ENCODE results near the gene MT1A. TPM values are rescaled to one million over a fixed set of nuclear protein-coding genes. Genes with fewer than 3 reads are reported as not detected.
A peak's percentile ranks its signal among the peaks of the same experiment; 100 is the strongest.

MT1A gene
- polyA plus RNA-seq, 4 donors: 1.3 to 240 (median 21.3) TPM

DNA sequence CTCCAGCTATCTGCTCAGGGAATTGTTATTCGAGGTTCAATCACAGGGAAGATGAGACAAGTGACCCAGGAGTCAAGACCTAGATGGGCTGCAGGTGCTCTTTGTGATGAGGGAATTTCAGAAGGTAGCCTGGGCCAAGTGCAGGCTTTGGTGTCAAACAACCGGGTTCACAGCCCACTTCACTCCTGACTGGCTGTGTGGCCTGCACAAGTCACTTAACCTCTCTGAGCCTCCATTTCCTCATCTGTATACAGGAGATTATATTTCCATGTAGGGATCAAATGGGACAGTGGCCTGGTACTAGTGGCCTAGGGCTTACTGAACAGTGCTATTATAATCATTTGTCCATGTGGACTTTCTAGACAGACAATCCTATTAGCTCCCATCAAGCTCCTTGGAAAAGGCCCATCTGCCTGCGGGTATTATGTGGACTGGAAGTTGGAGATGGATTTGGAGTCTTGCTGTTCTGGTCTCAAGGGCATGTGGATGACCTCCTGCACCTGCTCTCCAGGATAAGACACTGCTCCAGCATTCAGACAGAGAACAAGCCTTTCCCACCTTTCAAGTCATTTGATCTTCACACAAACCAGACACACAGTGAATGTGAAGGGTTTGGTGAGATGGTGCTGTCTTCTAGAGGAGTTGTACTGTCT, 40.7 kb downstream of the MT1A start:
- Histone ChIP-seq H3K4me3 (ENCODE audit: low read depth in 1 of 3, low read length in 3 of 3) (no peak overlapping the region), H3K27ac (ENCODE audit: low read depth in 1 of 3, low read length in 2 of 3) (no peak overlapping the region), H3K27me3 (ENCODE audit: control insufficient read depth in 3 of 3, insufficient read depth in 3 of 3, low read length in 3 of 3) (peaks cover 0 to 13% (median 0%) of the 10 kb centered on the region in 3 donors), H3K4me1 (ENCODE audit: control insufficient read depth in 3 of 3, insufficient read depth in 2 of 3, low read depth in 1 of 3, low read length in 2 of 3) (peaks cover 0 to 15% (median 4%) of the 10 kb centered on the region in 3 donors), H3K9me3 (ENCODE audit: control insufficient read depth in 2 of 2, insufficient read depth in 1 of 2, low read depth in 1 of 2, low read length in 1 of 2) (no peaks in the 10 kb centered on the region), H3K36me3 (ENCODE audit: control insufficient read depth in 3 of 3, insufficient read depth in 2 of 3, low read depth in 1 of 3, low read length in 3 of 3) (peaks cover 0 to 6% (median 0%) of the 10 kb centered on the region in 3 donors)
- FAIRE-seq (no peak), DNase-seq (no peak)
- WGBS, 3 donors: 74 to 93% (median 92%) methylated on average over 3 of the region's 3 CpGs

DNA sequence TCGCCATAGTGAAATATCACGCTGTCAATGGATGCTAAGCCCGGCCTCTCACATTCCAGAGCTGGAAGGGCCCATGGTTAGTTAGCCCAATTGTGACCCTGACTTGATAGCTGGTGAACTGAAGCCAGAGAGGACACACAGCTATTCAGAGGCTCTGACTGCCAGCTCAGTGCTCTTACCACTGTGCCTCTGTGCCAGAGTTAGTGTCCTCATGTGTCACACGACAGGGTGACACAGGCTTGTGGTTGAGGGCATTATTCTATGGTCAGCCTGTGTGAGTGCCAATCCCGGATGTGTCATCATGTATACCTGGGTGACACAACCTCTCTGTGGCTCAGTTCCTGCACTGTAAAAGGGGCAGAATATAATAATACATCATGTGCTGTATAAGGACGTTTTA, 41.4 kb downstream of the MT1A start:
- Histone ChIP-seq H3K27me3 (ENCODE audit: control insufficient read depth in 3 of 3, insufficient read depth in 3 of 3, low read length in 3 of 3) (peaks cover 0 to 13% (median 0%) of the 10 kb centered on the region in 3 donors), H3K4me1 (ENCODE audit: control insufficient read depth in 3 of 3, insufficient read depth in 2 of 3, low read depth in 1 of 3, low read length in 2 of 3) (peaks cover 0 to 15% (median 4%) of the 10 kb centered on the region in 3 donors), H3K36me3 (ENCODE audit: control insufficient read depth in 3 of 3, insufficient read depth in 2 of 3, low read depth in 1 of 3, low read length in 3 of 3) (peaks cover 0 to 8% (median 0%) of the 10 kb centered on the region in 3 donors), H3K9me3 (ENCODE audit: control insufficient read depth in 2 of 2, insufficient read depth in 1 of 2, low read depth in 1 of 2, low read length in 1 of 2) (no peaks in the 10 kb centered on the region), H3K27ac (ENCODE audit: low read depth in 1 of 3, low read length in 2 of 3) (no peak overlapping the region), H3K4me3 (ENCODE audit: low read depth in 1 of 3, low read length in 3 of 3) (no peak overlapping the region)
- DNase-seq (no peak), FAIRE-seq (no peak)
- WGBS, 3 donors: 87 to 88% (median 88%) methylated on average over 6 of the region's 6 CpGs

- Histone ChIP-seq H3K27me3 (ENCODE audit: control insufficient read depth in 3 of 3, insufficient read depth in 3 of 3, low read length in 3 of 3) (no peaks in the 10 kb centered on the region), H3K27ac (ENCODE audit: low read depth in 1 of 3, low read length in 2 of 3) (peak within 1 kb of the TSS; percentile 59 to 79 (median 74)), H3K4me3 (ENCODE audit: low read depth in 1 of 3, low read length in 3 of 3) (peak within 1 kb of the TSS; percentile 8 to 70 (median 59)), H3K36me3 (ENCODE audit: control insufficient read depth in 3 of 3, insufficient read depth in 2 of 3, low read depth in 1 of 3, low read length in 3 of 3) (peaks cover 0 to 11% (median 0%) of the 10 kb centered on the region in 3 donors), H3K9me3 (ENCODE audit: control insufficient read depth in 2 of 2, insufficient read depth in 1 of 2, low read depth in 1 of 2, low read length in 1 of 2) (peaks cover 0 to 11% of the 10 kb centered on the region in 2 donors), H3K4me1 (ENCODE audit: control insufficient read depth in 3 of 3, insufficient read depth in 2 of 3, low read depth in 1 of 3, low read length in 2 of 3) (peaks cover 0 to 15% (median 4%) of the 10 kb centered on the region in 3 donors)
- 0 to 1% (median 0%) methylated on average over 49 of the region's 49 CpGs for WGBS, 3 donors
- DNase-seq (peak; percentile 95 to 97), FAIRE-seq (no peak)
These were observed 43.7 kb downstream of the MT1A start, which contains the start of gene MT1X for GRCh38 chr16:56681939-56682702. Gene MT1X (plus strand): TSS chr16:56682470. CDS start chr16:56682541, 71 bp downstream.

DNA sequence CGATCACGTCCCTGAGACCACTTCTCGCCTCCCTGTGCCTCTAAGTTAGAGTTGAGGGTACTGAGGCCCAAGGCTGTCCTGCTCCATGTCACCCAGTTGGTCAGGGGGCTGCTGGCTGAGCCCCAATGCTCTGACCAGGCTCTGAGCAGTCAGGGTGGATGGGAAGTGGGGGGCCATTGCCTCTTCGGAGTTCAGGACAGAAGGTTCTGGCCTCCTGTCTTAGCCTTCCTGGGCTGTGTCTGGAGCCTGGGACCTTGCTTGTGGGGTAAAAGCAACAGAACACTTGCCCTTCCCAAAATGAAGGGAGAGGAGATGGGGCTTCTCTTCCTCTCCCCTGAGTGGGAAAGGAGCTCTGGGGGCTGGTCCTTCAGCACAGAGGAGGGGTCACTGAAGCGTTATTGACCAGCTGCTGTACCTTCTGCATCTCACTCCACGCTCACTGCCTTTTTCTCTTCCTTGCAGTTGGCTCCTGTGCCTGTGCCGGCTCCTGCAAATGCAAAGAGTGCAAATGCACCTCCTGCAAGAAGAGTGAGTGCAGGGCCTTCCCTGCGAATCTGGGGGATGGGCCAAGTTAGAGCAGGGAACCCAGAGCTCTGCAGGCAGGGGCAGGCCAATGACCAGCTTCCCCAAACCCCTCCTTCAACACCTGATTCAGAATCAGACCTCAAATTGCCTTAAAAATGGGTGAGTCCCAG, 44.4 kb downstream of the MT1A start:
- Histone ChIP-seq H3K4me1 (ENCODE audit: control insufficient read depth in 3 of 3, insufficient read depth in 2 of 3, low read depth in 1 of 3, low read length in 2 of 3) (peaks cover 0 to 15% (median 4%) of the 10 kb centered on the region in 3 donors), H3K4me3 (ENCODE audit: low read depth in 1 of 3, low read length in 3 of 3) (peak overlapping the region in 2 of 3 donors; percentile 59 to 70), H3K9me3 (ENCODE audit: control insufficient read depth in 2 of 2, insufficient read depth in 1 of 2, low read depth in 1 of 2, low read length in 1 of 2) (peaks cover 0 to 12% of the 10 kb centered on the region in 2 donors), H3K27ac (ENCODE audit: low read depth in 1 of 3, low read length in 2 of 3) (peak overlapping the region in 2 of 3 donors; percentile 59 to 74), H3K36me3 (ENCODE audit: control insufficient read depth in 3 of 3, insufficient read depth in 2 of 3, low read depth in 1 of 3, low read length in 3 of 3) (peaks cover 0 to 11% (median 0%) of the 10 kb centered on the region in 3 donors), H3K27me3 (ENCODE audit: control insufficient read depth in 3 of 3, insufficient read depth in 3 of 3, low read length in 3 of 3) (no peaks in the 10 kb centered on the region)
- DNase-seq: no peak
- 3 to 30% (median 9%) methylated on average over 8 of the region's 8 CpGs for WGBS, 3 donors
- no peak for FAIRE-seq

DNA sequence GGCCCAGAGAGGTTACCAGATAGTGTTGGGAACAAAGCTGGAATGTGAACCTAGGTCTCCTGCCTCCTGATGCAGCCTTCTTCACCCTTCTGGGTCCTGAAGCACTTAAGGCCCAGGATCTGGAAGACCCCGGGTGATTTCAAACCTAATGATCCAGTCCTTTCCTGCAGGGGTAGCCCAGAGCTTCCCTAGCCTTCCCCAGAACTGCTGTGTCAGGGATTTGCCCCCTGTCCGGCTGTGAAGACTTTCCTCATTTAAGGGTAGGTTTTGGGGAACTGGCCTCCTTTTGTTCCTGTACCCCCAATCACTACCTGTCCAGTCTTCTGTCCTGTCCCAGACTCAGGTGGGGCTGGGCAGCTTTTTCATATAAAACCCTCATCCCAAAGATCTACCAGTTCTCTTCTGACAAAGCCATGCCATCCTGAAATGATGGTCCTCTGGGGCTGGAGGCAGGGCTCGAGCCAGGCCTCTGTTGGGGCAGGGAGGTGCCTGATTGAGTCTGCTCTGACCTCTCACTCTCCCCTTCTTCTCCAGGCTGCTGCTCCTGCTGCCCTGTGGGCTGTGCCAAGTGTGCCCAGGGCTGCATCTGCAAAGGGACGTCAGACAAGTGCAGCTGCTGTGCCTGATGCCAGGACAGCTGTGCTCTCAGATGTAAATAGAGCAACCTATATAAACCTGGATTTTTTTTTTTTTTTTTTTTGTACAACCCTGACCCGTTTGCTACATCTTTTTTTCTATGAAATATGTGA, 45.1 kb downstream of the MT1A start:
- H3K9me3 ChIP-seq (ENCODE audit: control insufficient read depth in 2 of 2, insufficient read depth in 1 of 2, low read depth in 1 of 2, low read length in 1 of 2): peaks cover 0 to 12% of the 10 kb centered on the region in 2 donors
- H3K36me3 ChIP-seq (ENCODE audit: control insufficient read depth in 3 of 3, insufficient read depth in 2 of 3, low read depth in 1 of 3, low read length in 3 of 3): peaks cover 0 to 11% (median 0%) of the 10 kb centered on the region in 3 donors
- WGBS, 3 donors: 31 to 67% (median 56%) methylated on average over 5 of the region's 5 CpGs
- H3K27ac ChIP-seq (ENCODE audit: low read depth in 1 of 3, low read length in 2 of 3): peak overlapping the region in 1 of 3 donors; percentile 8
- DNase-seq: no peak
- FAIRE-seq: no peak
- H3K27me3 ChIP-seq (ENCODE audit: control insufficient read depth in 3 of 3, insufficient read depth in 3 of 3, low read length in 3 of 3): no peaks in the 10 kb centered on the region
- peaks cover 0 to 15% (median 4%) of the 10 kb centered on the region in 3 donors for H3K4me1 ChIP-seq (ENCODE audit: control insufficient read depth in 3 of 3, insufficient read depth in 2 of 3, low read depth in 1 of 3, low read length in 2 of 3)
- peak overlapping the region in 1 of 3 donors; percentile 70 for H3K4me3 ChIP-seq (ENCODE audit: low read depth in 1 of 3, low read length in 3 of 3)

DNA sequence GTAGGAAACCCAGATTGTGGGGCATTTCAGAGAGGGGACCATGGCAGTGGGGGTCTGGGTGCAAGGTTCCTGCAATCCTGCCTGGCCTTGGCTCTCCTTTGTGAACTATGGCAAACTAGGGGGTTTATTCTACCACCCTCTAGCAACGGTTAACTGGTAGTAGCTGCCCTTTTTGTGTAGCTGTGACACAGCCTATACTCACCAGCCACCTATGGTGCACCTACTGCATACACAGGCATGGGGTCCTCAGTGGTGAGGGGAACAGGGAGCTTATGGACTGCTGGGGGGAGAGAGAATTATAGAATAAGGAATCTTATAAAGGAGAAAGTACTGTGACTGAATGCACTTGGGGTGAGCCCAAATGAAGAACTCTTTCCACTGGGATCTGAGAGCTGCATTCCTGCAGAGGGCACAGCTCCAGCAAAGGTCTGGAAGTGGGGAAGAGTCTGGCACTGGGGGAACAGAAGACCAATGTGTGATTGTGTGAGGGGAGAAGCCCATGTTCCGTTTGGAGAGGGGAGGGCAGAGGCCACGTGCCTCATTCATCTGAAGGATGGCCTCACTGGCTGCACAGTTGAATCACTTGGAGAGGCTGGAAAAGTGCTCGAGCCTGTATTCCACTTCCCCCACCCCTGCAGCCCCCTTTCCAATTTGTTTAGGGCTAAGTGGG, 45.9 kb downstream of the MT1A start:
- FAIRE-seq (no peak), DNase-seq (no peak)
- Histone ChIP-seq H3K4me3 (ENCODE audit: low read depth in 1 of 3, low read length in 3 of 3) (no peak overlapping the region), H3K36me3 (ENCODE audit: control insufficient read depth in 3 of 3, insufficient read depth in 2 of 3, low read depth in 1 of 3, low read length in 3 of 3) (peaks cover 0 to 11% (median 0%) of the 10 kb centered on the region in 3 donors), H3K4me1 (ENCODE audit: control insufficient read depth in 3 of 3, insufficient read depth in 2 of 3, low read depth in 1 of 3, low read length in 2 of 3) (peaks cover 0 to 15% (median 4%) of the 10 kb centered on the region in 3 donors), H3K27me3 (ENCODE audit: control insufficient read depth in 3 of 3, insufficient read depth in 3 of 3, low read length in 3 of 3) (no peaks in the 10 kb centered on the region), H3K27ac (ENCODE audit: low read depth in 1 of 3, low read length in 2 of 3) (no peak overlapping the region), H3K9me3 (ENCODE audit: control insufficient read depth in 2 of 2, insufficient read depth in 1 of 2, low read depth in 1 of 2, low read length in 1 of 2) (peaks cover 0 to 12% of the 10 kb centered on the region in 2 donors)
- 52 to 69% (median 54%) methylated on average over 4 of the region's 4 CpGs for WGBS, 3 donors

DNA sequence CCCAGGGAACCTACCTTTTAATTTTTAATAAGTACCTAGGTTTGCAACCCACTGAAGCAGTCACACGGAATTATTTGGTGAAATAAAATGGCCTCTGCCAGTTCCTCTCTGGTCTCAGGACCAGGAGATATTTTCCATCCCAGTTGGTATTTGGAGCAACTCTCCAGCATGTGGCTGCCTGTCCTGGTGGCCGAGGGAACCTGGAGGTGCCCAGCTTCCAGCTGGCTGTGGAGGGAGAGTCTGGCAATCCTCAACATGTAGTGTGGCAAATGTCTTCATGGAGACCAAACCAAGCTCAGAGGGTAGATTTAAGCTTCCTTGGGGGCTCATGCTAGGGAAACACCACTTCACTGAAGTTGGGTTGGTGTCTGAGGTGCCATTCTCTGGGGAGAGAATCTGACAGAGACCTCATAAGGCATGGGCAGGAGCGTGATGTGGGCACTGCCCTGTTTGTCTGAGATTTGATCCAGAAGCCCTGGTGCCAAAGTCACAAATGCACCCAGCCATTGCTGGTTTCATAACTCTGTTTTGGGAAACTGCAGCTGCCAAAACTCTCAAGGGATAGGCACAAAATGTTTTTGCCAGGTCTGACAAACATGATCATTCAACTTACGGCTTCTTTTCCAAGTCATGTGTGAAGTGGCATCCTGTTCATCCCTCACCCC, 46.6 kb downstream of the MT1A start:
- H3K27ac ChIP-seq (ENCODE audit: low read depth in 1 of 3, low read length in 2 of 3): no peak overlapping the region
- FAIRE-seq: no peak
- peaks cover 0 to 11% (median 0%) of the 10 kb centered on the region in 3 donors for H3K36me3 ChIP-seq (ENCODE audit: control insufficient read depth in 3 of 3, insufficient read depth in 2 of 3, low read depth in 1 of 3, low read length in 3 of 3)
- H3K9me3 ChIP-seq (ENCODE audit: control insufficient read depth in 2 of 2, insufficient read depth in 1 of 2, low read depth in 1 of 2, low read length in 1 of 2): peaks cover 0 to 12% of the 10 kb centered on the region in 2 donors
- no peak for DNase-seq
- peaks cover 0 to 15% (median 4%) of the 10 kb centered on the region in 3 donors for H3K4me1 ChIP-seq (ENCODE audit: control insufficient read depth in 3 of 3, insufficient read depth in 2 of 3, low read depth in 1 of 3, low read length in 2 of 3)
- no peak overlapping the region for H3K4me3 ChIP-seq (ENCODE audit: low read depth in 1 of 3, low read length in 3 of 3)
- 90 to 94% (median 90%) methylated on average over 4 of the region's 4 CpGs for WGBS, 3 donors
- no peaks in the 10 kb centered on the region for H3K27me3 ChIP-seq (ENCODE audit: control insufficient read depth in 3 of 3, insufficient read depth in 3 of 3, low read length in 3 of 3)

All from small intestine (tissue), 7 donors.